ENCODE data around the gene LRRTM4. TPM values are rescaled to one million over a fixed set of nuclear protein-coding genes. Genes with fewer than 3 reads are reported as not detected.

The LRRTM4 gene
- total RNA-seq, 1 experiment from 2014 or later: not detected

DNA sequence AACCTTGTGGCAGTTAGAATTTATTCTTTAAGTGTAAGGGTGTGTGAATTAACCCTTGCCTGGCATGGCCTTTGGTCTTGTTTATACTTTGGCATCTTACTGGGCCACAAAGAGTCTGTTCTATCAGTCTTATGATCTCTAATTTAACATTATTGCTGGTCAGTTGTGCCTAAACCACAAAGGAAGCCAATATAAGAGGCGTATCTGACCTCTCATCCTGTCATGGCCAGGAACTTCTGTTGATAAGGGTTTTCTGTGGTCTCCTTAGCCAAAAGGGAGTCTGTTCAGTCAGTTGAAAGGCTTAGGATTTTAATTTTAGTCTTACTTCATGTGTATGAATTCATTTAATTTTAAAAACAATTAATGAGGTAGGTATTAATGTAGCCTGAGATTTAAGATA is 127.2 kb downstream of the LRRTM4 start:
- Histone ChIP-seq H3K36me3 (no peaks in the 10 kb centered on the region), H3K9me3 (no peaks in the 10 kb centered on the region), H3K4me3 (no peak overlapping the region), H3K27me3 (no peaks in the 10 kb centered on the region)
- no peak for DNase-seq

DNA sequence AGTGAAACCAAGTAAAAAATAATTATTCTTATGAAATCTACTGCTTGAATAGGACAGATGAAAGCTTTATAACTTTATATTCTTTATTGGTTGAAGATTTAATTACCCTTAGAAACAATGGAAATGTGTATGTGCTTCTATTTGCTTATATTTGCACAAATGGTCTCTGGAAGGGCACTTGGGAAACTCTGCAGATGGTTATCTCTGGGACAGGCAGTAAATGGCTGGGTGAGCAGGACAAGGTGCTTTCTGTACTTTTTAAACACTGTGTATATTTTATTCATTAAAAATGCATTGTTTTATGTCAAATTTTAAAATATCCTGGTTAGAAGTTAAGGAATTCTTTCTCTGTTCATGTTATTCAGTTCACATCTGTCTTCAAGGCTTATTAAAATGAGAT is 131.1 kb downstream of the LRRTM4 start:
- Histone ChIP-seq H3K27me3 (no peaks in the 10 kb centered on the region), H3K4me3 (no peak overlapping the region), H3K9me3 (no peaks in the 10 kb centered on the region), H3K36me3 (no peaks in the 10 kb centered on the region)
- DNase-seq: no peak

- Histone ChIP-seq H3K27me3 (no peaks in the 10 kb centered on the region), H3K4me3 (no peak overlapping the region), H3K36me3 (no peaks in the 10 kb centered on the region), H3K9me3 (no peaks in the 10 kb centered on the region)
- no peak for DNase-seq
These were observed 134.9 kb downstream of the LRRTM4 start for GRCh38 chr2:77387324-77387723.

DNA sequence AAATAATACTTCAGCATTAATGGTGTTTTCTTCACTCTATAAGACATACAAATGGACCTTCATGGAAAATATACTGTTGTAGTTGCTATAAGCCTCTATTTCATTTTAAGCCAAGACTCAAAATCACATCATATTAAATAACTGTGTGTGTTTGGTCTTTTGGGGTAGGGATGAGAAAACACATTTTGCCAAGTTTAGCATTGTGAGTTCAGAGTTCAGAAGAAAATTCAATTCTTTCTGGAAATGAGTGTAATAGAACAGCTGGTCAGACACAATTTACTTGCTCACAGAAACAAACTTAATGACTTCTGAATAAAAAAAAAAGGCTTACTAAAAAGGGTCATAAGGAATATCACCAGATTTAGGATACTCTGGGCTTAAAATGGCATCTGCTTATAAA is 149.5 kb downstream of the LRRTM4 start:
- no peaks in the 10 kb centered on the region for H3K9me3 ChIP-seq
- H3K36me3 ChIP-seq: no peaks in the 10 kb centered on the region
- H3K4me3 ChIP-seq: no peak overlapping the region
- no peak for DNase-seq
- no peaks in the 10 kb centered on the region for H3K27me3 ChIP-seq

DNA sequence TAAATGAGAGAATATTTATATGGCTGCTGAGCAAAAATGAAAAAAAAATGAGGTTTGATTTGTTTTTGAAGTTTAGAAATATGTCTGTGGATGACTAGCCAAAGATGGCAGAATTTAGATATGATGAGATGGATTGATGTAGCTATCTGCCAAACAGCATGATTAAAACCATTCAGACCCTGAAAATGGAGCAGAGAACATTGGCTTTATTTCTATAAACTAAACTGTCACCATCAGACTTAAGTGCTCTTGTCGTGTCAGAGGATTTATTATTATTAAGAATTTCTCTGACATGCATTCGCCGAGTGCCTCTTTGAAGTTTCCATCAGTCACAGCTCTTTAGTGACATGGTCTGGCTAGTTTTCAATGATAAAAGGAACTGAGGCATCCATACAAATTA is 151.7 kb downstream of the LRRTM4 start:
- no peaks in the 10 kb centered on the region for H3K9me3 ChIP-seq
- no peaks in the 10 kb centered on the region for H3K27me3 ChIP-seq
- DNase-seq: no peak
- H3K36me3 ChIP-seq: no peaks in the 10 kb centered on the region
- H3K4me3 ChIP-seq: no peak overlapping the region

GRCh38 chr2:77363277-77363676 is 158.9 kb downstream of the LRRTM4 start:
- no peaks in the 10 kb centered on the region for H3K27me3 ChIP-seq
- H3K9me3 ChIP-seq: no peaks in the 10 kb centered on the region
- no peak for DNase-seq
- H3K36me3 ChIP-seq: no peaks in the 10 kb centered on the region
- H3K4me3 ChIP-seq: no peak overlapping the region

DNA sequence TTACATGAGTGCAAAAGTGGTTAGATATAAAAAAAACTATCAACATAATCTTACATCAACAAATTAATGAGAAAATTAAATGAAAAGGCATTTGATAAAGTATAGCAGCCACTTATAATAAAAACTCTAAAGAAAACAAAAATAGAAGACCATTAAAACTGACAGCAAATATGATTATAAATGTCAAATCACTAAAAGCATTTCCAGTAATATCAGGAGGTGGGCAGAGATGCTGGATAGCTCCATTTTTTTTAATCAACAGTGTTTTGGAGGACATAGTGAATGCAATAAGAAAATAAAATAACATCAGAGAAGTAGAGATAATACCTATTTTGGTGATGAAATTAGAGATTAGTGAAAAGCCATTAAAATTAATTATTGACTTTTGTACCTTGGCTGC is 173.4 kb downstream of the LRRTM4 start:
- H3K4me3 ChIP-seq: no peak overlapping the region
- no peaks in the 10 kb centered on the region for H3K36me3 ChIP-seq
- DNase-seq: no peak
- H3K9me3 ChIP-seq: no peaks in the 10 kb centered on the region
- no peaks in the 10 kb centered on the region for H3K27me3 ChIP-seq

- no peaks in the 10 kb centered on the region for H3K27me3 ChIP-seq
- H3K36me3 ChIP-seq: no peaks in the 10 kb centered on the region
- DNase-seq: no peak
These were observed 186.2 kb downstream of the LRRTM4 start for GRCh38 chr2:77336013-77336412.

DNA sequence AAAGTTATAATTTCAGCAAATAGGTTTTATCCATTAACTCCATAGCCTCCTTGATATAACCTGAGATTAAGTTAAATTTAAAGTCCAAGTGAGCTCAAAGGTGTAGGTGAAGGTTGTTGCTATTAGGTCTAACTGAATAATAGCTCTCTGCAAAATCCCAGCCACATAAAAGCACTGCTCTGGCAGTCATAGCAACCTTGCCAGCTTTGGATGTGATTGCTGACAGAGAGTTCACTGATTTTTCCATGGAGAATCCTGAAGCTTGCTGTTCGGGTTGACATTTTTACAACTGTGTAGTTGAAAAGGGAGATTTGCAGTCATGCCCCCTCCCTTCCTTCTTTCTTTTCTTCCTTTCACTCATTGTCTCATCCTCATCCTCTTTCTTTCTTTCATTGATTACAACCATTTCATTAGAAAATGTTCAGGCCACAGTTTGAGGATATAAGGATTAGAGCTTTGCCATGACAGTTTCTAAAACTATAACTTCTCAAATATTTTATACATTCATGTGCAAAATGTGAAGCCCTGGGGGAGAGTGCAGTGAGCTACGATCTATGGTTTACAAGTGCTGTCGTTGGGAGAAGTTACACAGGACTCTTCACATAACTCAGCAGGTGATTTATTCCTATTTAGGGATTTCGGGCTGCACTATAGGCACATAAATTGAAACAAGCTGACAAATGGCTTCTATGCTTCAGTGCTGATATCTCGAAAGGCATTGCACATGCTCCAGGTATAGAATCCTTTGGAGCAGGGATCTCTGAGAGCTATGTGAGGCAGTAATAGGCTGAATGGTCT is 193.8 kb downstream of the LRRTM4 start:
- Histone ChIP-seq H3K9me3 (no peaks in the 10 kb centered on the region), H3K36me3 (no peaks in the 10 kb centered on the region), H3K4me3 (no peak overlapping the region), H3K27me3 (no peaks in the 10 kb centered on the region)
- no peak for DNase-seq

More at GRCh38 chr2:77336013-77336412, 186.2 kb downstream of the LRRTM4 start:
- Histone ChIP-seq H3K9me3 (no peaks in the 10 kb centered on the region), H3K4me3 (no peak overlapping the region)

DNA sequence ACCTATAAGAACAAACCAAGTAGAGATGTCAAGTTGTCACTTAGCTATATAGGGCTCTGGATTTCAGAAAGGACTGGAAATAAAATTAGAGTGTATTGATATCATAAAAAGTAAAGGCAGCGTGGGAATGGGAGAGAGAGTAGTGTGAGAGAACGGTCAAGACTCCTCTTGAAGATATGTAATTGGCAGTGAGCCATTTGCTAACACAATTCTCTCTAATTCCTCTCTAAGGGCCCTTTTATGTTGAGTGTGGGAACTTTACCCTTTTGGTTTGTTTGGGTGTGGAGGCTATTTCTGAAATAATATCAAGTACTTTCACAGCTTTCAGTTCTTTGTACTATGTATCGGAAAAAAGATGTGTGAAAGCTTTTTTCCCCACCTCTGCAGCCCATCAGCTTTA is 196.8 kb downstream of the LRRTM4 start:
- Histone ChIP-seq H3K36me3 (no peaks in the 10 kb centered on the region), H3K9me3 (no peaks in the 10 kb centered on the region), H3K27me3 (no peaks in the 10 kb centered on the region), H3K4me3 (no peak overlapping the region)
- no peak for DNase-seq

DNA sequence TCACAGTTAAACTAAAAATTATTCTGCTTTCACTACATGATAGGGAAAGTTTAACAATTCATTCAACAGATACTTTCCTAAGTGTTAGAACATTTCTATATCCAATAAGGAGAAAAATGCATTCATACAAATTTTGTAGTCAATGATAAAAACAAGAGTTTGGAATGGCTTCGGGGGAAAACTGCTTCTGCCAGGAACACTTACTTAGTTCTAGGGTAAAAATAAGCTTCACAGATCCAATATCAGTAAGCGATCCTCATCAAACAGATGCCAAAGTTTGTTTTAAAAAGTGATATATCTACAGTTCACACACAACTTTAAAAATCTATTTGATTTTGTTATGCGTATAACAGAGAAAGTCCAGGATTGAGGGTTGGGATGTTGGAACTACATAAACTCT is 199.7 kb downstream of the LRRTM4 start:
- Histone ChIP-seq H3K9me3 (no peaks in the 10 kb centered on the region), H3K27me3 (no peaks in the 10 kb centered on the region), H3K4me3 (no peak overlapping the region), H3K36me3 (no peaks in the 10 kb centered on the region)
- DNase-seq: no peak

- H3K36me3 ChIP-seq: no peaks in the 10 kb centered on the region
- H3K4me3 ChIP-seq: no peak overlapping the region
- DNase-seq: no peak
- no peaks in the 10 kb centered on the region for H3K27me3 ChIP-seq
- H3K9me3 ChIP-seq: no peaks in the 10 kb centered on the region
These were observed 207.5 kb downstream of the LRRTM4 start for GRCh38 chr2:77314721-77315120.

DNA sequence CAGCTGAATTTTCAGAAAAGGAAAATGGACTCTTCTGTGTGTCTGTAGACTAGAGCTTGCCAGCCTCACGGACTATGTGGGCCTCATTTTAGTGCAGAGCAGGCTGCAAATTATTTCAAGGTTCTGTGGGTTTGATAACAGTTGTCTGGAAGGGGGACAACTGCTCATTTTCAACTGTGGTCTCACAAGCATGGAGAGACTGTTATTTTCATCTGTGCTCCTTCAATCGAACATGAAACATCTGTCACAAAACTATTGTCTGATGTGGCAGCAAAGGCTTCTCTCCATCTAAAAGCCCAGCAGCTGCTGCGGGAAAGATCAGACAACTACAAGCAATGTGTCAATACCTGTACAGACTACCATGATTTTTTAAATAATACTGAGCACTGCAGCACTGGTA is 211.8 kb downstream of the LRRTM4 start:
- no peak for DNase-seq
- Histone ChIP-seq H3K9me3 (no peaks in the 10 kb centered on the region), H3K4me3 (no peak overlapping the region), H3K36me3 (no peaks in the 10 kb centered on the region), H3K27me3 (no peaks in the 10 kb centered on the region)

- no peaks in the 10 kb centered on the region for H3K36me3 ChIP-seq
- DNase-seq: no peak
- no peaks in the 10 kb centered on the region for H3K9me3 ChIP-seq
- H3K4me3 ChIP-seq: no peak overlapping the region
- H3K27me3 ChIP-seq: no peaks in the 10 kb centered on the region
These were observed 212.5 kb downstream of the LRRTM4 start for GRCh38 chr2:77309725-77310124.

DNA sequence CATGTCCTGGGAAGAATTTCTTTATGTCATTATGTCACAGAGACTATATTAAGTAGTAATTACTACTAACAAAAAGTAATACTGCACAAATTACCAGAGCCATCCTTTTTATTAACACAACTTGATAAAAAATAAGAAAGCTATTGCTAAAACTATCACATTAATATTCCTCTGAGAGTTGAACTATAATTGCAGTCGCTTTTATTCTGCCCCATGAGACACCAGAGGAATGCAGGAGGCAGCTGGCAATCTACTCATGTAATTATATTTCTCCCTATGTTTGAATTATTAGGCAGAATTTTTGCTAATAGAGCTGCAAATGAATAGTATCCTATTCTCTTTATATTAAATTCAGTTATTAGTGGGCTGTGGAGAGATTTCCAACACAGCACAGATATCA is 220.7 kb downstream of the LRRTM4 start:
- H3K9me3 ChIP-seq: no peaks in the 10 kb centered on the region
- no peak for DNase-seq
- no peak overlapping the region for H3K4me3 ChIP-seq
- no peaks in the 10 kb centered on the region for H3K27me3 ChIP-seq
- no peaks in the 10 kb centered on the region for H3K36me3 ChIP-seq

DNA sequence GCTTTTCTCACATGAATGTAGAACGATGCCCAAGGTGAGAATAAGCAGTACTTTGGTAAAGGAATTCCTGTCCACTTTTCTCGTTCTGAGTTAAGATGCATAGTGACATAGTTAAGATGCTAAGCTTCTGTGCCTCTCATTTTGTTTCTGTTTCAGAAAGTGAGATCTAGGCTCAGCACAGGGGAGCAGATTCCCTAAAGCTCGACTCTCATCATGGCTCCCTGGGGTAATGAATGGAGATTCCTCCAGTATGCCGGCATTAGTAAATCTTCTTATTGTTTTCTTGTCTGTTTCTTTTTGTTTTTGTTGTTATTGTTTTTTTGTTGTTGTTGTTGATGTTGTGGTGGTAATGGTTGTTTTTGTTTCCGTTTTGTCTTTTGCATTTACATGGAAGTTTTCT is 225.4 kb downstream of the LRRTM4 start:
- DNase-seq: no peak
- Histone ChIP-seq H3K27me3 (no peaks in the 10 kb centered on the region), H3K9me3 (no peaks in the 10 kb centered on the region), H3K4me3 (no peak overlapping the region), H3K36me3 (no peaks in the 10 kb centered on the region)

DNA sequence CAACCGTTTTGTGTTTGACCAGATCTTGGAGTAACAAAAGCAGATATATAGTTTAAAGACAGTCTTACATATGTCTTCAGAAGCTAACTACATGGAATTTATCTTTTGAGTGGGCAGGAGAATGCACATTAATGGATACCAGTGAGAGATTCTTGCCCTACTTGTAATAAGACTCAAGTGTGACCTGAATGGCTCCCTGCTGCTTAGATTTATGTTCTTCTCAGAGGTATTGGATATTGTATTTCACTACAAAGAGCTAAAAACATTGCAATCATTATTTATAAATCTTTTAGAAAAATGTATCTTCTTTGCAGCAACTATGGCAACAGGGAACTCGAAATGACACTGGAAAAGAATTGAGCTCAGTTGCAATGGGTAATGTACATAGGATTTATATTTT is 227.7 kb downstream of the LRRTM4 start:
- H3K27me3 ChIP-seq: no peaks in the 10 kb centered on the region

DNA sequence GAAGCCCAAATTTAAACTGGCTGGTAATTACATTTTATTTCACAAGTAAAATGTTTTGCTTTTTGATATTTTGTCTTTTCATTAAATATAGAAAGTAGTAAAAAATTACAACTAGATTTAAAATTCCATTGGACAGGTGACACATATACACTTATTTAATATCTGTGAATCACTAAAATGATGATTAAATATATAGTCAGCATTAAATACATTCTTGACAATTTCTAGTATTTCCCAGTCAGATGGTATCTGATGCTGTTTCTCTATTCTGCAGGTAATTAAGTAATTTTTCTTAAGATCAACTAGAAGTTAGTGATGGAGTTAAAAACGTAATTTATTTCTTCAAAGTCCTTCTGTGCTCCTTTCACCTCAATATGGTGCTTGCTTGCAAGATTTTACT is 237.8 kb downstream of the LRRTM4 start:
- DNase-seq: no peak
- H3K4me3 ChIP-seq: no peak overlapping the region
- H3K36me3 ChIP-seq: no peaks in the 10 kb centered on the region
- H3K9me3 ChIP-seq: no peaks in the 10 kb centered on the region
- 0 out of 2 replicates have a peak, but pooled peaks cover 2% of the 10 kb centered on the region for H3K27me3 ChIP-seq

More for the DNA sequence above, 227.7 kb downstream of the LRRTM4 start:
- Histone ChIP-seq H3K36me3 (no peaks in the 10 kb centered on the region), H3K4me3 (no peak overlapping the region), H3K9me3 (no peaks in the 10 kb centered on the region)
- DNase-seq: no peak
